Activated T-cell treated with anti-CD3 and anti-CD28 coated beads for 1 hour (primary cell): ENCODE results near the gene GSTM1.

Experiments used
- DNase-seq: peaks from one replicate; pipeline ENCODE4 v3.0.0-alpha.2; 2020; ENCODE audit warnings: low read depth

Gene GSTM1

GRCh38 chr1:109726728-109727373 lies 39.2 kb downstream of the GSTM1 start:
- DNase-seq = no peak

DNA sequence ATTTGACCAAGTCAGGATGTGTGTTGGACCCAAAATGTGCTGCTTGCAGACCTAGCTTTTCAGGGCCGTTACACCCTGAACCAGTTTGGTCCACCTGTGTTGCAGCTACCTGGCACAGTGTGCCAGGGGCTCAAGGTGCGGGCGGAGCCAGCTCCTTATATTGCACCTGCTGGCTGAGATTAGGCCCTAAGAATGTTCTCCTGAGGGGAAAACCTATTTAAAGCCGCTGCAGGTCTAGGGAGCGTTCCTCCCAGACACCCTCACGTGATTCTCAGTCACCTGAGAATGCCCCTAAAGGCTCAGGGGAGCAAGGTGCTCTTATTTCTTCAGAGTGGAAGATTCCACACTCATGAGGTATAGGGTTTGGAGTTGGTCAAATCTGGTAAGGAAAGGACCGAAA lies 41.3 kb downstream of the GSTM1 start:
- no peak for DNase-seq

GRCh38 chr1:109730666-109731065 lies 43.0 kb downstream of the GSTM1 start:
- DNase-seq = no peak

GRCh38 chr1:109732390-109732881 lies 44.8 kb downstream of the GSTM1 start:
- no peak for DNase-seq

DNA sequence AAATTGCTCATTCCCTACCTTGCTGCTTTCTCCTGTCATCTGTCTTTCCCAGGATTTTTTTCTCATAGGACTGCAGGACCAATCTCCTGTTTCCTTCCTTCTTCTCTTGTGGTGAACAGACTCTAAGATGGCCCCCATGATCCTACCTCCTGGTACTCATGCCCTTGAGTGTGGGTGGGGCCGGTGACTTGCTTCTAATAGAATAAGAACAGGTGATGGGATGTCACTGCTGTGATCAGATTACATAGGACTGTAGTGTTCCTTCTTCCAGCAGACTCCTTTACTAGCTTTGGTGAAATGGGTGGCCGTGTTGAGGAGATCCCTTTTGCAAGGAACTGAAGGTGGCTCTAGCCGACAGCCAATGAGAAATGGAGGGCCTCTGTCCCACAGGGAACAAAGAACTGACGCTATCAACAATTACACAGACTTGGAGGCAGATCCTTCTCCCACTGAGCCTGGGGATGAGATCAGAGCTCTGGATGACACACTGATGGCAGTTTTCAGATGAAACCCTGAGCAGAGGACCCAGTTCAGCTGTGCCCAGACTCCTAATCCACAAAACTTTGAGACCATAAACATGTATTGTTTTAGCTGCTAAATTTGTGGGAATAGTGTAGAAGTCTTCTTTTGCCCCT lies 45.7 kb downstream of the GSTM1 start:
- DNase-seq = no peak

- DNase-seq = peak; percentile 74
Observed at GRCh38 chr1:109739738-109740614, 52.4 kb downstream of the GSTM1 start.

DNA sequence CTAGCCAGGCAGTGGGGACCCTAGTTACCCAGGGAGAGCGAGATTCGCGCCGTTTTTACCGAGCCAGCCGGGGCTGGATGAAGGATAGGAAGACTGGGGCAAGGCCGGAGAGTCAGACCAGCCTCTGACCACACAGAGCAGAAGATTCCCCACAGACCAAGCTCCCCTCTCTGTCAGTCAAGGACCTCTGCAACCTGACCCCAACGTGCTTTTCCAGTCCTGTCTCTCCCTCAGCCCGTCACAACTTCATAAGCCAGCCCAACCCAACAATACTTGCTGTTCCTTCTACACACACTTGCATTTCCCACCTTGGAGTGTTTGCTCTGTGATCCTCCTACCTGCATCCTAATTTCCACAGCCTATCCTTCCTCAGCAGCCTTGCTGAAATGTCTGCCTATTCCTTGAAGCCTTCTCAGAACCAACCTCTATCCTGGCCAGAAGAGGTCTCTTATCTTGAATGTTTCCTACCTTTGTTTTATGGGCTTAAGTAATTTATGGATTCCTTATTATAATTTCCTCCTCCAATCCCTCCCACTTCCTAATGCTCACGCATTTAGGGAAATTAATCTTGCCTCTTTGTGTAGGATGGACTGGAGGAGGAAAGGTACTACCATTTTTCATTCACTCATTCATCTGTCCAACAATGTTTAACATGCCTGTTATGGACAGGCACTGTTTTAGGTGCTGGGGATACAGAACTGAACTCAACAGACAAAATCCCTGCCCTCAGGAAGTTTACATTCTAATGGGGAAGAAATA lies 53.2 kb downstream of the GSTM1 start, which contains the start of gene GSTM3:
Gene GSTM3, minus strand, starts transcription at position 424 of the 759 bp plus-strand sequence. CDS start 751 bp downstream, outside the sequence.
- no peak for DNase-seq
